SKM-1 treated with dmso at 0.1 percent for 144 hours (cell line): ENCODE data around the gene CDC40.
"Not testable (repeated sequence)": the region's sequence is repeated elsewhere in the genome, so short reads cannot be mapped to it uniquely, and the experiment has no call there.

ENCODE experiments used
- DNase-seq: peaks from one replicate; lab custom pipeline; 2025; ENCODE audit not compliant: unreplicated experiment; lab: John Stamatoyannopoulos, UW

The CDC40 gene

DNA sequence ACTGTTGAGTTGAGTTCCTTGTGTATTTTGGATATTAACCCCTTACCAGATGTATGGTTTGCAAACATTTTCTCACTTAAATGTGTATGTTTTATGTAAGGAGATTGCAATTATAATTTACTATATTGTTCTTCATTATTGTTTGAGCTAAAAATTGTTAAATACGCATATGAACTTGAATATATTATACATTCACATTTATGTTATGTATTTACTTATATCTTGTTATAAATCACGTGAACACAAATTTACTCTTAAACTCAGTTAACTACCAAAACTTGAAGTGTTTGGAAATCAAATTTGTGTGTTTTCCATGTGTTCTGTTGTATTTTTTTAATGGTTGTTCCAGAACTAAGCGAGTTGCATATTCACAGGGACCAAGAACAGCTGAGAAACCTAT, 18.3 kb downstream of the CDC40 start:
- DNase-seq: no peak

DNA sequence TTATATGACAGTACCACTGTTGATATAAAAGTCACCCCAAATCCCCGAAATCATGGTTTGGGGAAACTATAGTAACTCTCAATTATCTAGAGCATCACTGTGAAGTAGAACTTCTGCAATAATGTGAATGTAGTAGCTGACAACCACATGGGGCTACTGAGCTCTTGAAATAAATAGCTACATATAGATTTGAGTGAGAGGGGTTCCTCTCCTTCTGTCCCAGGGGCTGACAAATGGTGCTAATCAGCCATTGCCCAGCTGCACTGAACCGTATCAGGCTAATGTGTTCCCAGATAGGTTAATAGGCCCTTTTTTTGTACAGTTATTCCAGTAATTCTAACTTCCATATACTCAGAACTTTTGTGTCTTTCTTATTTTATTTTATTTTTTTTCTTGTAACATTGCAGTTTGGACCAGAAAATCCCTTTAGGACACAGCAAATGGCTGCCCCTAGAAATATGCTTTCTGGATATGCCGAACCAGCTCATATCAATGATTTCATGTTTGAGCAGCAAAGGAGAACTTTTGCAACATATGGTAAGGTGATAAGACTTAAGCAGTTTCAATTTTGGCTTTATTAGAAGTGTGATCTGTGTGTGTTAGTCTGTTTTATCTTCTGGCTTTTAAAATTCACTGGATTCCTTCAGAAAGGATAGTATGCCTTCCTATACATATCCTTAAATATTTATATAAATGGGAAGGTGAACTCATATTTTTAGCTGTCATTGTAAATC, 21.1 kb downstream of the CDC40 start:
- DNase-seq: no peak

DNA sequence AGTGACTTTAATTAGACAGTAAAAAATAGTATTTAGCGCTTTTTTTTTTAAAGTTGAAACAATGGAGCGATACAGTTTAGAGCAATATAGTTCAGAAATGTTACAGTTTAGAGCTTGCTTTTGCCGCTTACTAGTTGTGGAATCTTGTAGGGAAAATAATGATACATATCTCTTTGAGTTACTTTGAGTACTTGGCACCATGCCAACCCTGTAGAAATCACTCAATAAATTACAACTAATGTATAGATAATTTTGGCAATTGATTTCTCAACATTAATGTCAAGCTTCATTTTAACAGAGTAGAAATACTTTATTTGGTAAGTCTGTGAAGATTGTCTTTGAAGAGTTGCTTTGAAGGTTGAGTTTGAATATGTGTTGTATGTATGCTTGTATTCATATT, 27.4 kb downstream of the CDC40 start:
- no peak for DNase-seq

DNA sequence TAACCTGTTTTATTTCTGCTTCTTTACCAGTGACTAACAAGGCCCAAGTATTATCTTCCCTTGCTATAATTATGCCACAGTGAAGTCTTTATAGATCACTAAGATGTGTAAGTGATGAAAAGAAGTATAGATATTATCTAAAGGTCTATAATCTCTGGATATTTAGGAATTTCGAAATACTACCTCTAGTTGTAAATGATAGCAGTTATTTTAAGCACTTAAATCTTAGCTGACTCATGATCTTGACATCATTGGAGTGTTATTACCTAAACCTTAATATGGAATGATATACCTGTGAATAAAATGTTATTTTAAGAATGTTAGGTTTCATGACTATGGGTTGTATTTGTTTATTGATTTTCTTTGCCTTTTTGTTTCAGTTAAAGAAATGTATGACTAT, 31.5 kb downstream of the CDC40 start:
- DNase-seq: no peak

DNA sequence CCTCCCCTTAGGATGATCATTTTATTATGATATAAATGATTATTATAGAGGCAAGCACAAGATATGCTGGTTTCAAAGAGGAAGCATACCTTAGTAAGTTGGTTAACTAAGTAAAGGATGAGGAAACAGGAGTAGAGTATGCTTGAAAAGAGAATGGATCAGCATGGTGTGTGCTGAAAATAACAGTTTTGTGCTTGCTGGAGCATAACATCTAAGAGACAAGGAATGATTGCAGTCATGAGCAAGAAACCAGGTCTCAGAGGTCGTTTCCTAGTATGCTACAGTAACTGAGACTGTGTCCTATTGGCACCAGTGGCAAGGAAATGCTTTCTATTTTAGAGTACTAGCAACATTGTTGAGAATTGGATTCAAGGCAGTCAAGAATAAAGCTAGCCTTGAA, 34.1 kb downstream of the CDC40 start:
- DNase-seq: no peak

DNA sequence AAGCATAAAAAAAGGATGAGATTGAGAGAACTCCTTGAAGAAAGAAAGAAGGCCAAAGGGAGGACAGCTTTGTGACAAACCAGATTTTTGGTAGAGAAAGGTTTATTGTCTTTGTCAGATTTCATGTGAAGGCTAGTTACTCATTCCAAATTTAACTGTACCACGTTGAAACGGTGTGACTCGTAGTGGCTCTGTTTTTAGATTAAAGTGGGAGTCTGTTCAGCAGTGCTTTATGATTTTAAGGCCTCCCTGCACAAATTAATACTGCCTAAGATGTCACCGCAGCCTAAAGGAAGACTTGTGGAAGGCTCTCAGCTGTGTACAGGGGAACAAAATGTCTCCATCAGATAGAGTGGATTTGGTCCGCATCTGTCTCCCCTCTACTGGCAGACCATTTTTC, 35.9 kb downstream of the CDC40 start:
- DNase-seq: no peak

DNA sequence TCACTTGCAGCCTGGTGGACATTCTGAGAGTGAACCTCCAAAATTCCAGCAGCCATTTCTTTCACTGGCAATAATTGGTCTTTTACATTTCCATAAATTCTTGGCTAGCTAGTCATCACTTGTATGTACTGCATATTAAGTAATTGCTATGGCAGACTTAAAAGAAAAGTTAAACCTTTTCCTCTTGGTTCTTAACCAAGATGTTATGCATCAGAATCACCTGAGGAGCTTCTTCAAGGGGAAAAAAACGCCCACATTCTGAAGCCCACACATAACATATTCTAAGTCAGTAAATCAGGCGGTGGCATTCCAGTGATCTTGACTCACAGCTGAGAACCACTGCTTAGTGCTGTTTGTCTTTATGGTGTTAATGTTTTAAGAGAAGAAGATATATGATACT, 37.0 kb downstream of the CDC40 start:
- DNase-seq: no peak

DNA sequence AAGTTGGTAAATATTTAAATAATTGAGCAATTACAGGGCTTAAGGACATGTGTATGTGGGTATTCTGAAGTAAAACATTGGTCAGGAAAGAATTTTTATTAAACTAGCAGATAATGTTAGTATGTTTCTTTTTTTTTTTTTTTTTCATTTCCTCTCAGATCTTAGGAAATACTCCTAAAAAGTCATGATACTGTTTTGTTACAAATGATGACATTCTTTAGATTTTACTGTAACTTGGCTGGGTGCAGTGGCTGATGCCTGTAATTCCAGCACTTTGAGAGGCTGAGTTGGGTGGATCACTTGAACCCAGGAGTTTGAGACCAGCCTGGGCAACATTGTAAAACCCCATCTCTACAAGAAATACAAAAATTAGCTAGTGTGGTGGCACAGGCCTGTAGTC, 41.5 kb downstream of the CDC40 start:
- DNase-seq: no peak

DNA sequence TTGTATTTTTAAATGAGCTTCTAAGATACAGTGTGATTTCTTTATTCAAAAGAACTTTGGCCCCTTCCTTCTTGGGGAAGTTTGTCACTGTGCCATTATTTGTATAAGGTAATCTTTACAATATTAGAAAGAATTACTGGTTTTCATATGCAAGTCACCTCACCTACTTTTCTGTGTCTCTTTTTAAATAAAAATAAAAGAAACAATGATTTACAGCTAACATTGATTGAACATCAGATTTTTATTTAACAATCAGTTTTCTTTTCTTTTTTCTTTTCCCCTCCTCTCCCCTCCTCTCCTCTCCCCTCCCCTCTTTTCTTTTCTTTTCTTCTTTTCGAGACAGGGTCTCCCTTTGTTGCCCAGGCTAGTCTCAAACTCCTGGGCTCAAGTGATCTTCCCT, 46.0 kb downstream of the CDC40 start:
- no peak for DNase-seq

DNA sequence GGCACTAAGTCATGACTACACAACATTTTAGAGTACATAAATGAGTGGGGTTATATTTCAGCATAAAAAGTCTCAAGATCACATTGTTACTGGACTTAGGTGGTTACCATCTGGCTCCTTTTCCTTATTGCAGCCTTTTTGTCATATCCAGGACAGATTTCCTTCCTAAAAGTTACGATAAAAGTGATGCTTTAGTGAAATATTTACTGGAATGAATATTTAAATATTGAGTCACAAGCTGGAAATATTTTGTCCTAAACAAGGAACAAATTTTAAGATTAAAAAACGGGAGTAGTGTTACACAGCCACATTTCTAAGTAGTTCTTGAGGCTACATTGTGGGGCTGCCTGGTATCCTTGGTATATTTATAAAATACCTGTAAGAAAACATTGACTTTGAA, 52.2 kb downstream of the CDC40 start:
- DNase-seq: no peak

DNA sequence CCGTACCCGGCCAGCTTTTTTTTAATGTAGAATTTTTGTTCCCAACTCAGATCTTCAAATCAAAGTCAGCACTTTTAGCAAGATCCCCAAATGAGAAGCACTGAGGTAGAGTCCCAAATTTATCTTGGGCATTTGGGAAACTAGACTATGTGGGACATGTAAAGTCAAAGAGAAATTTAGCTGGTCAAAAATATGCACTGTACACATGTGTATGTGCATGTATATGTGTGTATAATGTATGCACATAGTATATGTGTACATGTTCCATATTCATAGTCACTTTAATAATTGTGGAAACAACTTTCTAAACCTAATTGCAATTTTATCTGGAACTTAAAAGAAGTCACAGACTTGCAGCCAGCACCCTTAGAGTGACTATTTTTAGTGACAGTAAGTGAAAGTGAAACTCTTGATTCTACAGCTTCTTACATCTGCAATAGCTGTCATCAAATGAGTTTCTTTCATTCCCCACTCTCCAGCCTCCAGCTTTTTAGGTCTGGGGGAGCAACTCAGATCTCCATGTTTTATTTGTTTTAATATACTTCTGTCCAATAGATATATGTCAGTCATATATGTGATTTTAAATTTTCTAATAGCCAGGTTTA, 53.6 kb downstream of the CDC40 start:
- DNase-seq: no peak

DNA sequence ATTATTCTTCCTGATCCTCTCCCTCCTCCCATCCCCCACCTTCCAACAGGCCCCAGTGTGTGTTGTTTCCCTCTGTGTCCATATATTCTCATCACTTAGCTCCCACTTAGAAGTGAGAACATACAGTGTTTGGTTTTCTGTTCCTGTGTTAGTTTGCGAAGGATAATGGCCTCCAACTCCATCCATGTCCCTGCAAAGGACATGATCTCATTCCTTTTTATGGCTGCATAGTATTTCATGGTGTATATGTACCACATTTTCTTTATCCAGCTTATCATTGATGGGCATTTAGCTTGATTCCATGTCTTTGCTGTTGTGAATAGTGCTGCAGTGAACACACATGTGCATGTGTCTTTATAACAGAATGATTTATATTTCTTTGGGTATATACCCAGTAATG, 55.8 kb downstream of the CDC40 start:
- DNase-seq: not testable (repeated sequence)

DNA sequence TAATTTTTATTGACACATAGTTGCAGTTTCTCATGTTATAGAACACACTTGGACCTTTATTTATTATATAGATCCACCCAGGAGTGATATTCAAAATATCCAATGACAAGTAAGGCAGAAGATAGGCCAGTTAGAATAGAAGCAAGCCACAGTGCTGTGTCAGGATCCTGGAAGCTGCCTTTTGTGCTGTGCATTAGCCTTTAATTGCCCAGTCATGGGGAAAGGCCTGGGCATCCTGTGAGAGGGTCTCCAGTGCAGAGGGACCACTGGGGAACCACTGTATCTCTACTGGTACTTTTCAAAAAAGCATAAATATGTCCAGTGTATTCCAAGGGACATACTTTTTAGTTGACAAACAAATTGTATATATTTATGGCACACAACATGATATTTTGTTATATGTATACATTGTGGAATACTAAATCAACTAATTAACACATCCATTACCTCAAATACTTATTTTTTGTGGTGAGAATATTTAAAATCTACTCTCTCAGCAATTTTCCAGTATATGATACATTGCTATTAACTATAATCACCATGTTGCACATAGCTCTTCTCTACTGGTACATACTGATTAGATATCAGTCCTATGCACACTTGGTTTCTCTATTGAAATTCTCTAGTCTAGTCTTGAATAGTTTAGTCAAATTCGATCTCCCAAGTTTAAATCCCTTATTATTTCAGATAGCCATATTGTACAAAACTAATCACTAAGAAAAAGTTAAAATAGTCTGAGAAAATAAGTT, 59.5 kb downstream of the CDC40 start:
- no peak for DNase-seq

DNA sequence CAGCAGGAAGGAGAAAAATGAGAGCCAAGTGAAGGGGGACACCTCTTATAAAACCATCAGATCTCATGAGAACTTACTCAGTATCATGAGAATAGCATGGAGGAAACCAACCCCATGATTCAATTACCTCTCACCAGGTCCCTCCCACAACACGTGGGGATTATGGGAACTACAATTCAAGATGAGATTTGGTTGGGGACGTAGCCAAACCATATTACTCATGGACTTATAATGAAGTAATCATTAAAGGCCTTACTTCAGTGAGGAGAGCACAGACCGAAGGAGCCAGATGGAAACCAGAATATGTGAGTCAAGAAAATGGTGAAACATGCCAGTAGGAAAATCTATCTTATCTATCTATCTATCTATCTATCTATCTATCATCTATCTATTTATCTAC, 64.4 kb downstream of the CDC40 start:
- not testable (repeated sequence) for DNase-seq

DNA sequence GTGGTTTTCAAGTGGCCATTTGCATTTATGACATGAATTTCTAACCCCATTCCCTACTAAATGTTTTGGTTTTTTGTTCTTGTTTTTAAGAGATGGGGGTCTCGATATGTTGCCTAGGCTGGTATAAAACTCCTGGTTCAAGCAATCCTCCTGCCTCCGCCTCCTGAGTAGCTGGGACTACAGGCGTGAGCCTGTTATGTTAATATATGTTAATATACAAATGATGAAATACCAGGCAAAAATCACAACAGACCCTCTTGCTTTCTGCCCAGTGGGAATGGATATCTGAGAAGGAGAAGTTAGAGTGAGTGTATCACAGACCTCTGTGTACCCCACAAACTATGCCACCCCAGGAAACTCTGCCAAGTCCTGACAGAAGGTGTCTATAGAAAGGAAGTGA, 66.2 kb downstream of the CDC40 start:
- DNase-seq: no peak

DNA sequence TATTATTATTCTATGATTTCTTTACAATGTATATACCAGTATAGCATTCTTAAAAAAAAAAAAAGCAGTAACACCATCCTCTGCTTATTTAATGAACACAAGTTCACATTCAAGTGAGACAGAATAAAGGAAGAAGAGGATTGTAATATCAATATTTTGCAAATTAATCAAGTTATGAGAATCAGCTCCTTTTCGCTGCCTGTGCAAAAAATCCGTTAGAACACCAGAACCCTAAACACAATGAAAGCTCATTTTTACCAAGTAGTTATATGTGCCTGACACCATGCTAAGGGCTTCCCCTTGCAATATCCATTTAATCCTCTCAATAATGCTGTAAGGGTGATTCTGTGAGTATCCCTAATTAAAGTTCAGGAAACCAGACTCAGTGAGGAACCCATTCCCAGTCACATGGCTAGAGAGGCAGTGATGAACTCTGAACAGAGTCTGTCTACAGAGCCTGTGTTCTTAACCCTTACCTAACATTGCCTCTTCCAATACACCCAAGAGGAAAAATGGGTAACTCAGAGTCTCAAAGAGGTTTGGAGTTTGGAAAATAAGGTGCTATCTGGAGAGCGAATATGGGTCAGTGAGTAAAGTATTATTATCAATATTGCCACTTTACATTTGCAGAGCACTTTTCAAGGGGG, 66.8 kb downstream of the CDC40 start:
- no peak for DNase-seq

DNA sequence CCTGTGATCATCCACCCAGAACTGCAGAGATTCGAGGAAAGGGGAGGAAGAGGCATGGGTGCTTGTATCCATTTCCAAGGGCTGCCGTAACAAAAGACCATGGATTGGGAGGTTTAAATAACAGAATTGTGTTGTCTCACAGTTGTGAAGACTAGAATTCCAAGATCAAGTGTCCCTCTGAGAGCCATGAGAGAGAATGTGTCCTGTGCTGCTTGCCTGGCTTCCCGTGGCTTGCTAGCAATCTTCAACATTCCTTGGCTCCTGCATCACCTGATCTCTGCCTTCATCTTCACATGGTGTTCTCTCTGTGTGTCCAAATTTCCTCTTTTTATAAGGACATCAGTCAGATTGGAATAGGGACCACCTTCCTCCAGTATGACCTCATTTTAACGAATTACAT, 69.8 kb downstream of the CDC40 start:
- DNase-seq: no peak

DNA sequence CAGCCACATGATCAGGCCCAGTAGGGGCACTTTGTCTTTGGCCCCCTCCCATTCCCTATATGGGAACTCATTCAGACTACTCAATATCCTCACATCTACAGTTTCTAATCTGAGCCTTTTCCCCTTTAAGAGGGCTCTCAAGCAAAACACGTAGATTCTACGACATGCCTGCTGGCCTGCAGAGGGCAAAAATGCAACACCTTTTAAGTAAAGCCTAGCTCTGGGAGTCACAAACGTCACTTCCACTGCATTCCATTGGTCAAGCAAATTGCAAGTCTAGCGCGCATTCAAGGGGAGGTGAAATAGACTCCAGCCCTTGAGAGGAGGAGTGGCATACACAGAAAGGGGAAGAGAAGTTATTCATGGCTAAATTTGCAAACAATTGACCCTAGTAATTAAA, 70.6 kb downstream of the CDC40 start:
- no peak for DNase-seq

DNA sequence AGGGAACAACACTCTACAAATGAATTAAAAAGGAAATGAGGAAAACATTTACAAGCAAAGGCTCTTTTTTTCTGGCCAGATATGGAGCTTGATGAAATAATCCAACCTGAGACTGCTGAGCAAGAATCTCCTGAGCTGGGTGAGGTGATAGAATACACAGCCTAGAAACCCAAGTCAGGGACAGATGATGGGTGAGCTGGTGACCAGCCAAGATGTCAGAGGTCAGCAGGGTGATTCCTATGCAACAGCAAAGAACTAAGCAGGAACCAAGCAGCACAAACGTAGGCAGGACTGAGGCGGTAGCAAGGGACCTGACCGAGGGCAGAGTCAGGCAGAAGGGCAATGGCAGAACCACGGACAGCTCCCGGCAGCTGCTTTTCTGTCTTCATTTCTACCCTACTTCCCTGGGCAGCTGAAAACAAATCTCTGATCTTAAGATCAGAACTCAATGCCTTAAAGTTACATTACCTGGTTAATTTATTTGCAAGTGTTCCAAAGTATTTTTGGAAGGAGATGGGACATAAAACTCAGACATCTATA, 75.1 kb downstream of the CDC40 start:
- no peak for DNase-seq

DNA sequence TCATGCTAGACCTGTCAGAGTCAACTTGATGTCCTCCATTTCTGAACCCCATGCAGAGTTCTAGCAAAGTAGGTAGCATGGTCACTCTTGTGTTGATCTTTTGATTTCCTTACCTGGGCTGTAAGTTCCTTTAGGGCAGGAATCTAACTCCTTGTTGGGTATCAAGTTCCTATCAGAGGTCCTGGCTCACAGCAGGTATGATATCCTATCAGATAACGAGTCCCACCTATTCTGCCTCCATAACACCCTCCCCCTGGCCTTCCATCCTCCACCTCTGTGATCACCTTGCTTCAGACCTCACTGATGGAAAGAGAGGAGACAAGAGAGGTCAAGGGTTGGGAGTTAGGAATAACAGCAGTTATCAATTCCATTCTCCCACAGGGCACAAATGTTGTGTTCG, 76.1 kb downstream of the CDC40 start:
- DNase-seq: no peak

DNA sequence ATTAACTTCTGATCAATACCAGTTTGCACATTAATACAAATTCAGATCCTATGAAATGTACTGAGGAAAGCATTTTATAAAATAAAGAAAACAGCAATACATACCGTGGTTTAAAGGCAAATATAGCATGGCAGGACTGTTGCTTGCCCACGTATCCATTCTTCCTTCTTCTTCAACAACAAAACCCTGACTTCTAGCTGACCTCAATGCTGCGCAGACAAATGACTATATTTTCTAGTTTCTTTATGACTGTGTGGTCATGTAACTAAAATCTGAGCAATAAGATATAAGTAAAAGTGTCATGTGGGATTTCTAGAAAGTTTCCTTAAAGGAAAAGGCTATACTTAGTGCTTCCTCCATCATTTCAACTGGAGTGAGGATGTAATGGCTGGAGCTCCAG, 85.0 kb downstream of the CDC40 start:
- no peak for DNase-seq

DNA sequence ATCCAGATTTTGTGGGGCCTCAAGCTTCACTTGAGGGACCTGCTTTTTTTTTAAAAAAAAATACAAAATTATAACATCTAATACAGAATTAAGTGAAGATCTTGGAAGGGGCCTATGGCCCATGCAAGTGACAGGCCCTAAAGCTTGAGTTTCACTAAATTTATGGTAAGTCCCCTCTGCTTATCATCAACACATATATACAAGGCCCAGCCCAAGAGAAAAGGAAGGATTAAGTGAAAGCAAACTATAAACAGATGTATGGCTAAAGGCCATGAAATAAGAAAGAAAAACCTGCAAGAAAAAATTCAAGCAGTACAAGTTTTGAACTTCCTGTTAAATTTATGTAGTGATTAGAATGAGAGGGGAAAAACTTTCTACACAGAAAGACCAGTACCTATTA, 86.8 kb downstream of the CDC40 start:
- DNase-seq: no peak
